Right lobe of liver (tissue), 6 donors: ENCODE data around the gene IL12RB1. TPM values are rescaled to one million over a fixed set of nuclear protein-coding genes. Genes with fewer than 3 reads are reported as not detected.
"Not testable (repeated sequence)": the region's sequence is repeated elsewhere in the genome, so short reads cannot be mapped to it uniquely, and the experiment has no call there.

Source experiments
- ATAC-seq, 4 donors: fragments of 200-7000 bp; cut with Tn5 transposase; one replicate each; pipeline ENCODE4 v1.9.1; 2020; ENCODE audit warnings: mild to moderate bottlenecking in 4 of 4, moderate library complexity in 4 of 4
- DNase-seq, 3 donors: peaks; one replicate each; pipeline ENCODE4 v3.0.0-alpha.2; 2020
- H3K27ac ChIP-seq, 3 donors: fragments of 200-600 bp; one replicate each; pipeline ENCODE4 v1.8.0; 2022
- H3K27me3 ChIP-seq, 2 donors: fragments of 200-600 bp; one replicate each; pipeline ENCODE4 v1.8.0; 2022
- H3K36me3 ChIP-seq, 4 donors: fragments of 200-600 bp; sonication (generic) in 1 of 4; one replicate each; pipeline versions ENCODE4 v1.5.1 to v1.8.0; 2017 to 2022; ENCODE audit warnings: control low read depth in 1 of 4
- H3K4me1 ChIP-seq, 4 donors: fragments of 200-600 bp; sonication (generic) in 1 of 4; one replicate each; pipeline versions ENCODE4 v1.5.1 to v1.8.0; 2017 to 2022; ENCODE audit warnings: control low read depth in 1 of 4
- H3K4me3 ChIP-seq, 3 donors: fragments of 200-600 bp; one replicate each; pipeline ENCODE4 v1.8.0; 2022
- H3K9me3 ChIP-seq, 4 donors: fragments of 200-600 bp; sonication (generic) in 1 of 4; one replicate each; pipeline versions ENCODE4 v1.5.1 to v1.8.0; 2017 to 2022; ENCODE audit warnings: control low read depth in 1 of 4
- CTCF ChIP-seq, 4 donors: fragments of 200-600 bp in 3 of 4; fragments of 450-650 bp in 1 of 4; IDR thresholded peaks; one replicate each; pipeline versions ENCODE4 v1.5.1 to v1.8.0; 2016 to 2022; ENCODE audit warnings: antibody characterized with exemption in 4 of 4, mild to moderate bottlenecking in 2 of 4
- POLR2A ChIP-seq: fragments of 450-650 bp; IDR thresholded peaks from one replicate; pipeline ENCODE4 v1.6.1; 2017; ENCODE audit warnings: antibody characterized with exemption, mild to moderate bottlenecking
- WGBS: methylation state at CpG from one replicate; pipeline ENCODE4 v1.1.6; 2018; ENCODE audit warnings: low coverage, low lambda C conversion rate; ENCODE audit not compliant: insufficient coverage; ENCODE audit errors: missing lambda C conversion rate; 5-methylcytosine and 5-hydroxymethylcytosine counted together
- intact Hi-C, 2 donors: fragments of 100-400 bp; cut with DNase I; formaldehyde crosslinking; loops; one replicate each; pipeline versions ENCODE4 v1.11.2 to v1.14.1; 2022
- total RNA-seq, 6 experiments: library from RNA; depleted of rRNA in 2 of 6; stranded (reverse); fragments of >200 nt in 2 of 6; fragmentation: NEBNext Ultra II Directional in 3 of 6; extraction: Animal tissue kit (Norgen Biotek cat#: 25700) in 3 of 6; gene quantifications; one replicate each; pipeline versions ENCODE4 v1.1.0 to v1.2.4, GENCODE V29; 2016 to 2023
- donor health status: DM: no; HTN: yes; CAD: no.
- donor health status: DM: no; HTN: no; CAD: no.
- donor health status: DM: no; HTN: no; CAD: no.
- donor health status: DM: no; HTN: yes; CAD: no.
- donor health status: DM: no; HTN: yes; CAD: no.

IL12RB1 gene
- total RNA-seq, 6 experiments from 2014 or later = 0.25 to 2.0 (median 0.70) TPM

GRCh38 chr19:18091217-18091608, 4.5 kb upstream of the IL12RB1 start:
- 54% methylated on average over 8 of the region's 12 CpGs for WGBS

GRCh38 chr19:18090545-18091216, 3.9 kb upstream of the IL12RB1 start:
- H3K36me3 ChIP-seq = no peaks in the 10 kb centered on the region
- peaks cover 0 to 5% (median 0%) of the 10 kb centered on the region in 4 donors for H3K4me1 ChIP-seq
- no peak overlapping the region for H3K4me3 ChIP-seq
- ATAC-seq (peak in 2 of 4 donors; percentile 4 to 12), DNase-seq (no peak)
- peaks cover 0 to 2% (median 0%) of the 10 kb centered on the region in 4 donors for H3K9me3 ChIP-seq
- peak overlapping the region in 2 of 3 donors; percentile 24 to 55 for H3K27ac ChIP-seq
- TF ChIP-seq POLR2A (no peak), CTCF (IDR thresholded peaks at IDR 0.05) (no peak)
- whole genome bisulfite sequencing = 67% methylated on average over 8 of the region's 12 CpGs
- no peaks in the 10 kb centered on the region for H3K27me3 ChIP-seq
- intact Hi-C loops = no loop called here

More at GRCh38 chr19:18091217-18091608, 4.5 kb upstream of the IL12RB1 start:
- Histone ChIP-seq H3K4me3 (no peak overlapping the region), H3K27ac (peak overlapping the region in 2 of 3 donors; percentile 24 to 55), H3K4me1 (peaks cover 0 to 5% (median 0%) of the 10 kb centered on the region in 4 donors), H3K27me3 (no peaks in the 10 kb centered on the region), H3K9me3 (peaks cover 0 to 2% (median 0%) of the 10 kb centered on the region in 4 donors), H3K36me3 (no peaks in the 10 kb centered on the region)
- ATAC-seq (peak; percentile 53 to 65 (median 56)), DNase-seq (peak; percentile 70 to 82 (median 72))
- TF ChIP-seq CTCF (IDR thresholded peaks at IDR 0.05) (no peak), POLR2A (no peak)
- intact Hi-C loops = no loop called here

- Histone ChIP-seq H3K27me3 (no peaks in the 10 kb centered on the region), H3K4me3 (no peak overlapping the region), H3K9me3 (peaks cover 0 to 2% (median 0%) of the 10 kb centered on the region in 4 donors), H3K27ac (peak overlapping the region; percentile 34 to 55 (median 39)), H3K4me1 (peaks cover 0 to 5% (median 0%) of the 10 kb centered on the region in 4 donors), H3K36me3 (no peaks in the 10 kb centered on the region)
- WGBS = 70% methylated on average over 4 of the region's 5 CpGs
- DNase-seq (no peak), ATAC-seq (no peak)
- intact Hi-C loops = no loop called here
- TF ChIP-seq POLR2A = no peak
- TF ChIP-seq CTCF (IDR thresholded peaks at IDR 0.05) = no peak
Observed at GRCh38 chr19:18089726-18090125, 3.0 kb upstream of the IL12RB1 start.

- peak in 1 of 3 donors; percentile 47 for DNase-seq
Observed at GRCh38 chr19:18089096-18089541, 2.4 kb upstream of the IL12RB1 start.

GRCh38 chr19:18085702-18086457, 854 bp downstream of the IL12RB1 start:
- no peak for ATAC-seq
- no peaks in the 10 kb centered on the region for H3K27me3 ChIP-seq
- TF ChIP-seq CTCF (IDR thresholded peaks at IDR 0.05) = no peak
- no peak for TF ChIP-seq POLR2A
- DNase-seq = no peak
- H3K9me3 ChIP-seq = peaks cover 0 to 2% (median 0%) of the 10 kb centered on the region in 4 donors
- no peaks in the 10 kb centered on the region for H3K36me3 ChIP-seq
- no peak overlapping the region for H3K27ac ChIP-seq
- no peak overlapping the region for H3K4me3 ChIP-seq
- 63% methylated on average over 5 of the region's 8 CpGs for WGBS
- no peaks in the 10 kb centered on the region for H3K4me1 ChIP-seq
- intact Hi-C loops = no loop called here

More at GRCh38 chr19:18089096-18089541, 2.4 kb upstream of the IL12RB1 start:
- peak overlapping the region; percentile 34 to 55 (median 39) for H3K27ac ChIP-seq
- H3K27me3 ChIP-seq, intact Hi-C loops, H3K4me3 ChIP-seq, H3K9me3 ChIP-seq, H3K36me3 ChIP-seq, H3K4me1 ChIP-seq: not testable (repeated sequence)
- 33% methylated on average over 10 of the region's 11 CpGs for WGBS
- peak; percentile 31 to 53 (median 35) for ATAC-seq
